NCI-H146 treated with DMSO at 0.1 percent for 48 hours (cell line): ENCODE data around the gene RPS18.
"Not testable (repeated sequence)": the region's sequence is repeated elsewhere in the genome, so short reads cannot be mapped to it uniquely, and the experiment has no call there.

Source experiments
- DNase-seq: peaks from one replicate; lab custom pipeline; 2025; ENCODE audit not compliant: unreplicated experiment; lab: John Stamatoyannopoulos, UW

Gene RPS18

GRCh38 chr6:33272275-33273128, 627 bp downstream of the RPS18 start:
- no peak for DNase-seq

- DNase-seq = no peak
Observed at GRCh38 chr6:33273129-33273923, 1.5 kb downstream of the RPS18 start.

- no peak for DNase-seq
Observed at GRCh38 chr6:33273924-33274902, 2.3 kb downstream of the RPS18 start.

GRCh38 chr6:33275795-33276580, 4.1 kb downstream of the RPS18 start:
- DNase-seq = not testable (repeated sequence)

- no peak for DNase-seq
Observed at GRCh38 chr6:33276581-33276863, 4.6 kb downstream of the RPS18 start.

GRCh38 chr6:33276864-33277662, 5.2 kb downstream of the RPS18 start, which contains the start of gene B3GALT4:
TSS of gene B3GALT4 (plus strand) at chr6:33277123. CDS start at chr6:33277420, 297 bp downstream.
- DNase-seq = peak; percentile 76

GRCh38 chr6:33277663-33278391, 6.0 kb downstream of the RPS18 start:
- no peak for DNase-seq

- DNase-seq = no peak
Observed at GRCh38 chr6:33278392-33278741, 6.5 kb downstream of the RPS18 start.

GRCh38 chr6:33278810-33279209, 6.9 kb downstream of the RPS18 start:
- no peak for DNase-seq

- DNase-seq = no peak
Observed at GRCh38 chr6:33279257-33279695, 7.4 kb downstream of the RPS18 start.

- no peak for DNase-seq
Observed at GRCh38 chr6:33279971-33280511, 8.2 kb downstream of the RPS18 start.

- no peak for DNase-seq
Observed at GRCh38 chr6:33280539-33280938, 8.7 kb downstream of the RPS18 start.

GRCh38 chr6:33285214-33285613, 13.3 kb downstream of the RPS18 start:
- DNase-seq = not testable (repeated sequence)

GRCh38 chr6:33286946-33287914, 15.4 kb downstream of the RPS18 start:
- DNase-seq = no peak

- DNase-seq = no peak
Observed at GRCh38 chr6:33288141-33288920, 16.5 kb downstream of the RPS18 start.

- peak; percentile 88 for DNase-seq
Observed at GRCh38 chr6:33288921-33289783, 17.3 kb downstream of the RPS18 start, which contains the start of the genes PFDN6 and WDR46. TSS of gene PFDN6 (plus strand) at chr6:33289601. CDS start at chr6:33289857, 256 bp downstream. TSS of gene WDR46 (minus strand) at chr6:33289239. CDS start at chr6:33289170, 69 bp downstream.
